B cell (primary cell): ENCODE results near the gene TCF7L2. TPM values are rescaled to one million over a fixed set of nuclear protein-coding genes. Genes with fewer than 3 reads are reported as not detected.

ENCODE experiments used
- ATAC-seq: fragments of 200-7000 bp; cut with Tn5 transposase; one replicate; pipeline ENCODE4 v1.10.0; 2021; ENCODE audit warnings: low read depth, mild to moderate bottlenecking, moderate number of reproducible peaks, moderate library complexity
- CTCF ChIA-PET: fragments of 350-600 bp; sonication (Branson Sonifier 250); formaldehyde crosslinking; loops from one replicate; lab custom pipeline; 2021; ENCODE audit warnings: antibody characterized with exemption, inconsistent platforms; lab: Charles Lee
- POLR2A ChIA-PET: fragments of 350-600 bp; sonication (Branson Sonifier 250); formaldehyde crosslinking; loops from one replicate; lab custom pipeline; 2021; ENCODE audit warnings: antibody characterized with exemption; lab: Charles Lee
- DNase-seq: peaks from one replicate; pipeline ENCODE4 v3.0.0; 2013
- H2AFZ ChIP-seq: 2 replicates; pipeline ENCODE4 v1.6.1; 2012; ENCODE audit warnings: mild to moderate bottlenecking, low read depth, low read length; ENCODE audit not compliant: insufficient read depth, poor library complexity, severe bottlenecking
- H3K27ac ChIP-seq, 2 donors: 1 replicate in 1 of 2; 2 replicates in 1 of 2; pipeline ENCODE4 v1.5.1; 2012 to 2013; ENCODE audit warnings: low read length in 2 of 2, mild to moderate bottlenecking in 2 of 2, moderate library complexity in 1 of 2
- H3K27me3 ChIP-seq, 4 experiments: fragments of 200-600 bp in 1 of 4; sonication (generic) in 1 of 4; replicated peaks in 1 of 4; 1 replicate in 2 of 4; 2 replicates in 2 of 4; pipeline versions ENCODE4 v1.6.1 to v1.7.0; 2013 to 2016; ENCODE audit warnings: low read length in 3 of 4, mild to moderate bottlenecking in 2 of 4, mixed read lengths in 1 of 4, moderate library complexity in 1 of 4; ENCODE audit not compliant: insufficient read depth in 4 of 4, control insufficient read depth in 3 of 4; ENCODE audit errors: control extremely low read depth in 1 of 4
- H3K36me3 ChIP-seq, 2 experiments: replicated peaks in 1 of 2; 1 replicate in 1 of 2; 2 replicates in 1 of 2; pipeline versions ENCODE4 v1.6.1 to v1.7.1; 2013; ENCODE audit warnings: low read length in 1 of 2; ENCODE audit not compliant: insufficient read depth in 2 of 2, control insufficient read depth in 1 of 2; ENCODE audit errors: control extremely low read depth in 1 of 2, extremely low read depth in 1 of 2
- H3K4me1 ChIP-seq, 2 donors: fragments of 200-600 bp in 1 of 2; sonication (generic) in 1 of 2; 1 replicate in 1 of 2; 2 replicates in 1 of 2; pipeline versions ENCODE4 v1.5.1 to v1.6.1; 2013 to 2017; ENCODE audit warnings: low read length in 2 of 2; ENCODE audit not compliant: control insufficient read depth in 2 of 2, insufficient read depth in 2 of 2
- H3K4me2 ChIP-seq: replicated peaks from 2 replicates; pipeline ENCODE3; 2012; ENCODE audit warnings: mild to moderate bottlenecking, low read depth, low read length; ENCODE audit not compliant: poor library complexity, severe bottlenecking
- H3K4me3 ChIP-seq, 5 experiments: fragments of 200-600 bp in 1 of 5; sonication (generic) in 1 of 5; 1 replicate in 3 of 5; 2 replicates in 2 of 5; pipeline versions ENCODE4 v1.5.1 to v1.7.0; 2011 to 2016; ENCODE audit warnings: low read length in 4 of 5, mild to moderate bottlenecking in 4 of 5, low read depth in 2 of 5, control low read depth in 1 of 5, moderate library complexity in 1 of 5; ENCODE audit not compliant: insufficient read depth in 1 of 5; ENCODE audit errors: control extremely low read depth in 1 of 5, extremely low read depth in 1 of 5
- H3K79me2 ChIP-seq: fragments of 200-600 bp; sonication (generic); one replicate; pipeline ENCODE4 v1.6.0; 2016; ENCODE audit warnings: low read length; ENCODE audit not compliant: control insufficient read depth, insufficient read depth
- H3K9ac ChIP-seq: fragments of 200-600 bp; sonication (generic); 2 replicates; pipeline ENCODE4 v1.6.1; 2017; ENCODE audit warnings: mild to moderate bottlenecking, low read length, moderate library complexity
- H3K9me3 ChIP-seq, 3 donors: one replicate each; pipeline versions ENCODE4 v1.6.1 to v1.7.1; 2013; ENCODE audit warnings: low read length in 2 of 3; ENCODE audit not compliant: control insufficient read depth in 2 of 3, insufficient read depth in 1 of 3; ENCODE audit errors: control extremely low read depth in 1 of 3
- H4K20me1 ChIP-seq: 2 replicates; pipeline ENCODE4 v1.6.0; 2012; ENCODE audit warnings: mild to moderate bottlenecking, low read length; ENCODE audit not compliant: insufficient read depth, control insufficient read depth, poor library complexity, severe bottlenecking
- H3K27ac Mint-ChIP-seq: one replicate; pipeline ENCODE4 v1.8.0; 2021; ENCODE audit warnings: mixed read lengths
- H3K27me3 Mint-ChIP-seq: one replicate; pipeline ENCODE4 v1.8.0; 2021; ENCODE audit warnings: mixed read lengths
- H3K4me1 Mint-ChIP-seq: one replicate; pipeline ENCODE4 v1.8.0; 2021; ENCODE audit warnings: mixed read lengths
- H3K4me3 Mint-ChIP-seq: one replicate; pipeline ENCODE4 v1.8.0; 2021; ENCODE audit warnings: mixed read lengths
- H3K9me3 Mint-ChIP-seq: one replicate; pipeline ENCODE4 v1.8.0; 2022; ENCODE audit warnings: mixed read lengths; ENCODE audit not compliant: insufficient read depth
- EZH2 ChIP-seq: IDR thresholded peaks from 2 replicates; pipeline ENCODE4 v1.6.1; 2012; ENCODE audit warnings: borderline replicate concordance, low read depth, mild to moderate bottlenecking, moderate library complexity, low read length; ENCODE audit not compliant: insufficient read depth, poor library complexity, severe bottlenecking
- WGBS: methylation state at CpG from one replicate; pipeline ENCODE4 v1.1.5; 2013; ENCODE audit warnings: missing lambda C conversion rate; ENCODE audit not compliant: insufficient coverage; 5-methylcytosine and 5-hydroxymethylcytosine counted together
- intact Hi-C: fragments of 100-400 bp; cut with micrococcal nuclease; formaldehyde crosslinking; loops from one replicate; pipeline ENCODE4 v1.10.0; 2022
- polyA plus RNA-seq: library from polyadenylated mRNA; depleted of rRNA; stranded (reverse); fragments of >200 nt; gene quantifications from 2 replicates; pipeline ENCODE4 v1.2.3, GENCODE V29; 2012
- total RNA-seq, 2 donors: library from RNA; stranded (reverse); fragments of 120-200 nt in 1 of 2; gene quantifications; 1 replicate in 1 of 2; 2 replicates in 1 of 2; pipeline versions ENCODE4 v1.2.3 to v1.2.4, GENCODE V29; 2013 to 2022
- TF ChIP-seq, protein P1 (sequence below): fragments of 200-600 bp; IDR thresholded peaks from one replicate; pipeline ENCODE4 v1.8.0; 2022; ENCODE audit warnings: antibody characterized with exemption, mild to moderate bottlenecking

Gene TCF7L2
- total and polyA plus RNA-seq, 2 donors (not counting 1 experiment from before 2014, with no cell fraction given) = 0.48 to 1.1 TPM

DNA sequence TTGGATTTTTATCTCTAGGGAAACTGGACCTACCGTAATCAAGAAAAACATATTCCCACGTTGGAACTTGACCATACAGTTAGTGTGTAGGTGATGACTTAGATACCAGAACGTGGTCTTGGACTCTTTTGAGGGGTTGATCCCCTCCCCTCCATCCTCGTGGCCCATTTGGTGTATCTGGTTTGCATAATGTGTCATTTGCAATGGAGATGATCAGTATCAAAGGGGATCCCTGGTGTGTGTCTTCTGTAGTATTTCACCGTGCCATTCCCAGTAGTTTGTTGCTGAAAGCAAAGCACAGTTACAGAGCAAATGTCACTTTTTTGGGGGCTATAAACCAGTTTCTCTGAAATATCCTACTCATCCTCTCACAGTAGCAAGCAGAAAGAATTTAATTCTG lies 217.7 kb downstream of the TCF7L2 start:
- peaks cover 0 to 4% (median 0%) of the 10 kb centered on the region in 3 donors for H3K9me3 ChIP-seq
- no peak overlapping the region for H3K4me2 ChIP-seq
- no peaks in the 10 kb centered on the region for H3K36me3 ChIP-seq
- H3K79me2 ChIP-seq = no peaks in the 10 kb centered on the region
- H3K4me3 ChIP-seq = no peak overlapping the region
- intact Hi-C loops = no loop called here
- H2AFZ ChIP-seq = no peak overlapping the region
- CTCF ChIA-PET = no interaction called here
- no peak for TF ChIP-seq EZH2
- TF ChIP-seq, protein P1, sequence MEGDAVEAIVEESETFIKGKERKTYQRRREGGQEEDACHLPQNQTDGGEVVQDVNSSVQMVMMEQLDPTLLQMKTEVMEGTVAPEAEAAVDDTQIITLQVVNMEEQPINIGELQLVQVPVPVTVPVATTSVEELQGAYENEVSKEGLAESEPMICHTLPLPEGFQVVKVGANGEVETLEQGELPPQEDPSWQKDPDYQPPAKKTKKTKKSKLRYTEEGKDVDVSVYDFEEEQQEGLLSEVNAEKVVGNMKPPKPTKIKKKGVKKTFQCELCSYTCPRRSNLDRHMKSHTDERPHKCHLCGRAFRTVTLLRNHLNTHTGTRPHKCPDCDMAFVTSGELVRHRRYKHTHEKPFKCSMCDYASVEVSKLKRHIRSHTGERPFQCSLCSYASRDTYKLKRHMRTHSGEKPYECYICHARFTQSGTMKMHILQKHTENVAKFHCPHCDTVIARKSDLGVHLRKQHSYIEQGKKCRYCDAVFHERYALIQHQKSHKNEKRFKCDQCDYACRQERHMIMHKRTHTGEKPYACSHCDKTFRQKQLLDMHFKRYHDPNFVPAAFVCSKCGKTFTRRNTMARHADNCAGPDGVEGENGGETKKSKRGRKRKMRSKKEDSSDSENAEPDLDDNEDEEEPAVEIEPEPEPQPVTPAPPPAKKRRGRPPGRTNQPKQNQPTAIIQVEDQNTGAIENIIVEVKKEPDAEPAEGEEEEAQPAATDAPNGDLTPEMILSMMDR = no peak
- peaks cover 8 to 17% of the 10 kb centered on the region in 2 donors for H3K4me1 ChIP-seq
- H4K20me1 ChIP-seq = no peaks in the 10 kb centered on the region
- peaks cover 0 to 6% (median 2%) of the 10 kb centered on the region in 4 experiments for H3K27me3 ChIP-seq
- H3K9me3 Mint-ChIP-seq = no peaks in the 10 kb centered on the region
- 100% methylated on average over 1 of the region's 5 CpGs for WGBS
- H3K27ac Mint-ChIP-seq = no peak overlapping the region
- no peak overlapping the region for H3K4me3 Mint-ChIP-seq
- no peak for ATAC-seq
- POLR2A ChIA-PET = no interaction called here
- H3K9ac ChIP-seq = no peak overlapping the region
- peaks cover 43% of the 10 kb centered on the region for H3K27me3 Mint-ChIP-seq
- no peak overlapping the region for H3K27ac ChIP-seq
- peaks cover 16% of the 10 kb centered on the region for H3K4me1 Mint-ChIP-seq
- DNase-seq = no peak

DNA sequence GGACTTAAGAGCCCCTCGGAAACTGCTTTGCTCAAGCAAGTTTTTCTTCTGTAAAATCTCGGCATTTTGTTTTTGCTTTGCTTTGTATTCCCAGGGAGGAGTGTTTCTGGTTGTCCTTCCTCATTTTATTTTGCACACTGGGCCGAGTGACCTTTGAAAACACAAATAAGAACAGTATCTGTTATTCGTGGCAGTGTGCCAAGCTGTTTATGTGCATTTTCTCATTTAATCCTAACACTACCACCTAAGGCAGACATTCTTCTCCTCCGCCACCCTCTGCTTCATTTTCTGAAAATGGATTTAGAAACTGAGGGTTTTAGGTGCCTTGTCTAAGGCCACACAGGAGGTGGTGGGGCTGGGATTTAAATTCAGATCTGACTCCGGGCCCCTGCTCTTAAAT lies 218.5 kb downstream of the TCF7L2 start:
- H3K9me3 ChIP-seq = peaks cover 0 to 4% (median 0%) of the 10 kb centered on the region in 3 donors
- peaks cover 8 to 17% of the 10 kb centered on the region in 2 donors for H3K4me1 ChIP-seq
- H3K4me1 Mint-ChIP-seq = peaks cover 16% of the 10 kb centered on the region
- H3K4me3 ChIP-seq = no peak overlapping the region
- H3K27me3 ChIP-seq = peaks cover 0 to 6% (median 2%) of the 10 kb centered on the region in 4 experiments
- ChIA-PET CTCF (no interaction called here), POLR2A (no interaction called here)
- no peak overlapping the region for H3K27ac ChIP-seq
- H3K4me2 ChIP-seq = no peak overlapping the region
- no peak overlapping the region for H2AFZ ChIP-seq
- no peak overlapping the region for H3K9ac ChIP-seq
- no peaks in the 10 kb centered on the region for H3K9me3 Mint-ChIP-seq
- no peak for ATAC-seq
- H3K4me3 Mint-ChIP-seq = no peak overlapping the region
- H3K27me3 Mint-ChIP-seq = peaks cover 38% of the 10 kb centered on the region
- no peaks in the 10 kb centered on the region for H4K20me1 ChIP-seq
- 100% methylated on average over 3 of the region's 6 CpGs for WGBS
- no peaks in the 10 kb centered on the region for H3K79me2 ChIP-seq
- intact Hi-C loops = no loop called here
- H3K27ac Mint-ChIP-seq = no peak overlapping the region
- TF ChIP-seq EZH2 = no peak
- TF ChIP-seq, protein P1 = no peak
- no peak for DNase-seq
- H3K36me3 ChIP-seq = no peaks in the 10 kb centered on the region
